Inflammatory macrophage (primary cell): ENCODE measurements around the gene REEP6.
"Not testable (repeated sequence)": the region's sequence is repeated elsewhere in the genome, so short reads cannot be mapped to it uniquely, and the experiment has no call there.

Experiments
- DNase-seq, 2 donors: peaks; one replicate each; pipeline ENCODE4 v3.0.0-alpha.2; 2020 to 2022

The REEP6 gene

DNA sequence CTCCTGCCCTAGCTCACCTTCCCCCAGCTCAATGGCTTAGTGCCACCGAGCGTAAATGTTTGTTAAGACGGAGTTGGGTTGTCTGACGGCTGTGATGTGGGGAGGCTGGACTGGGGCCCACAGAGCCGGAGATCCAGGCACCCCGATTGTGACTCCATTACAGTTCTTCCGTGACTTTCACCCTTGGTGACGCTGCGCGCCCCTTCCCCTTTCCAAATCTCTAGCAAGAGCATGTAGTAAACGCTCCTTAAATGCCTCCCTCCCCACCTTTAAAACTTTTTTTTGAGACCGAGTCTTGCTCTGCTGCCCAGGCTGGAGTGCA lies 829 bp downstream of the REEP6 start:
- DNase-seq, result no peak

DNA sequence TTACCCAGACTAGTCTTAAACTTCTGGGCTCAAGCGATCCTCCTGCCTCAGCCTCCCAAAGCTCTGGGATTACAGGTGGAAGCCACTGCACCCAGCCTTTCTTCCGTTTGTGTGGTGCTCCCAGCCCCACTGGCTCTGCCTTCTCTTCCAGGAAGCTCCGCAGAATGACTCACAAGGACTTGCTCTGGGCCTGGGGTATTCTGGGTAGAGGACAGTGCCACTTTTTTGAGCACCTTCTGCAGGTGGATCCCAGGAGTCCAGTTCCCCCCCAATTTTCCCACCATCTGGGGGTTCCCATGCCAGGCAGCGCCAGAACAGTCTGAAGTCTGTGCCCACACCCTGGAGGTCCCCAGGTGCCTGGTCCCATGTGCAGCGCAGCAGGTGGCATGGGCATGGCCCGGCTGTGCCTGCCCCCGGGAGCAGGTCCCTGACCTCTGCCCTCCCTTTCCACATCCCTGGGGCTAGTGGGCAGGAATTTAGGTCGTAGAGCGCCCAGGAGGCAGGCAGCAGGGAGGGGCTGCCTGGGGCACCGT lies 1.6 kb downstream of the REEP6 start:
- DNase-seq, result no peak

DNA sequence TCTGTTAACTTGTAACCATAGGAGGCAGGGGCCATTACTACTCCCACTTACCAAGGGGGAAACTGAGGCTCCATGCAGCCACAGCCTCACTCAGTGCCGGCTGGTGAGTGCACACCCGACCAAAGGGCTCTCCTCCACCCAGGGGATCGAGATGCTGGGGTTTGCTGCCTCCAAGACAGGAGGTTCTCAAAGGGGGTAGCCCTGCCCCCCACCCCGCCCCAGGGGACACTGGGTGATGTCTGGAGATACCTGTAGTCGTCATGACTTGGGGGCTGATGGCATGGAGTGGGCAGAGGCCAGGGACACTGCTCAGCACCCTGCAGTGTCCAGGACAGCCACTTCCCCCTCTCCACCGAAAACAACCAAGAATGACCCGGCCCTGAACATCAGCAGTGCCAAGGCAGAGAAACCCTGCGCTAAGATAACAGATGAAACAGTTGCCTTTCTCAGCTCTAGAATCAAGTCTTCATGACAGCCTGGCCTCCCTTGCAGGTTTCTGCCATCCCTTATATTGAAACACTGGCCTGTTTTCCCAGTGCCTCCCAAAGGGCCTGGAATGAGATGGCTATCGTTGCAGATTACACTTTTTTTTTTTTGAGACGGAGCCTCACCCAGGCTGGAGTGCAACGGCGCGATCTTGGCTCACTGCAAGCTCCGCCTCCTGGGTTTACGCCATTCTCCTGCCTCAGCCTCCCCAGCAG lies 3.3 kb downstream of the REEP6 start:
- DNase-seq, result no peak

DNA sequence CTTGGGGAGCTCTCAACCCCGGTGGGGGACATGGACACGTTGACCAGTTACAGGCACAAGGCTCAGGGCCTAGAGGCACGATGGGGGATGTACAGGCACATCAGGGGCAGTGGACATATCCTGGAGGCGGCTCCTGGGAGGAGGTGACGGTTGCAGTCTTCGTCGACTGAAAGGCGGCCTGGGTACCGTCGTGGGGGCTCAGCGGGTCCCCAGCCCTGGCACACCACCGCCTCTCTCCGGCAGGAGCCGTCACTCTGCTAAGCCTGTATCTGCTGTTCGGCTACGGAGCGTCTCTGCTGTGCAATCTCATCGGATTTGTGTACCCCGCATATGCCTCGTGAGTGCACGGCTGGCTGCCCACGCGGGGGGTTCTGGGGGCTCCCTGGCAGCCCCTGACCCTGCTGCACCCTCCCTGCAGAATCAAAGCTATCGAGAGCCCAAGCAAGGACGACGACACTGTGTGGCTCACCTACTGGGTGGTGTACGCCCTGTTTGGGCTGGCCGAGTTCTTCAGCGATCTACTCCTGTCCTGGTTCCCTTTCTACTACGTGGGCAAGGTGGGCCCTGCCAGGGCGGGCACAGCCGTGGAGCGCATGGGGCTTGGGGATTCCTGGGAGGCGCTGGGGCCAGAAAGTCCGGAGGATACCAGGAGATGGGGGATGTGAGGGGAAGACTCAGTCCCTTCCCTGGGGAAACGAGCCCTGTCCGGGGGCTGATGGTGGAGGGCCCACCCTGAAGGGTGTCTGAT lies 4.2 kb downstream of the REEP6 start:
- DNase-seq, result no peak

DNA sequence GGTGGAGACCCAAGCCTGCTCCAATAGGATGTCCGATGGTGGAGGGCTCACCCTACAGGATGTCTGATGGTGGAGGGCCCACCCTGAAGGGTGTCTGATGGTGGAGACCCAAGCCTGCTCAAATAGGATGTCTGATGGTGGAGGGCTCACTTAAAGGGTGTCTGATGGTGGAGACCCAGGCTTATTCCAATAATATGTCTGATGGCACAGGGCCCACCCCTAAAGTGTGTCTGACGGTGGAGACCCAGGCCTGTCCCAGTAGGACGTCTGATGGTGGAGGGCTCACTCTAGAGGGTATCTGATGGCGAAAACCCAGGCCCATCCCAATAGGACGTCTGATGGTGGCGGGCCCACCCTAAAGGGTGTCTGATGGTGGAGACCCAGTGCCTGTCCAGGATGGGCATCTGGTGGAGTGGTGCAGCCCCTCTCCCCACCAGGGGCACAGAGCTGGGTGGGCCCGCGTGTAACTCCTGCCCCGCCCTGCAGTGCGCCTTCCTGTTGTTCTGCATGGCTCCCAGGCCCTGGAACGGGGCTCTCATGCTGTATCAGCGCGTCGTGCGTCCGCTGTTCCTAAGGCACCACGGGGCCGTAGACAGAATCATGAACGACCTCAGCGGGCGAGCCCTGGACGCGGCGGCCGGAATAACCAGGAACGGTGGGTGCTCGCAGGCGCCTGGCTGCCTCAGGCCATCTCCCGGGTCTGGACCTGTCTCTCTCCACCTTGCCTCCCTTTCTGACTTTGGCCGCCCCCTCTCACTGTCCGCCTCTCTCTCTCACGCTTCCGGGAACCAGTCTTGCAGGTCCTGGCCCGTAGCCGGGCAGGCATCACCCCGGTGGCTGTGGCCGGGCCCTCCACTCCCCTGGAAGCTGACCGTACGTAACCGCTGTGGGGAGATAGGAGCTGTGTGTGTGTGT lies 5.1 kb downstream of the REEP6 start:
- DNase-seq, result no peak

DNA sequence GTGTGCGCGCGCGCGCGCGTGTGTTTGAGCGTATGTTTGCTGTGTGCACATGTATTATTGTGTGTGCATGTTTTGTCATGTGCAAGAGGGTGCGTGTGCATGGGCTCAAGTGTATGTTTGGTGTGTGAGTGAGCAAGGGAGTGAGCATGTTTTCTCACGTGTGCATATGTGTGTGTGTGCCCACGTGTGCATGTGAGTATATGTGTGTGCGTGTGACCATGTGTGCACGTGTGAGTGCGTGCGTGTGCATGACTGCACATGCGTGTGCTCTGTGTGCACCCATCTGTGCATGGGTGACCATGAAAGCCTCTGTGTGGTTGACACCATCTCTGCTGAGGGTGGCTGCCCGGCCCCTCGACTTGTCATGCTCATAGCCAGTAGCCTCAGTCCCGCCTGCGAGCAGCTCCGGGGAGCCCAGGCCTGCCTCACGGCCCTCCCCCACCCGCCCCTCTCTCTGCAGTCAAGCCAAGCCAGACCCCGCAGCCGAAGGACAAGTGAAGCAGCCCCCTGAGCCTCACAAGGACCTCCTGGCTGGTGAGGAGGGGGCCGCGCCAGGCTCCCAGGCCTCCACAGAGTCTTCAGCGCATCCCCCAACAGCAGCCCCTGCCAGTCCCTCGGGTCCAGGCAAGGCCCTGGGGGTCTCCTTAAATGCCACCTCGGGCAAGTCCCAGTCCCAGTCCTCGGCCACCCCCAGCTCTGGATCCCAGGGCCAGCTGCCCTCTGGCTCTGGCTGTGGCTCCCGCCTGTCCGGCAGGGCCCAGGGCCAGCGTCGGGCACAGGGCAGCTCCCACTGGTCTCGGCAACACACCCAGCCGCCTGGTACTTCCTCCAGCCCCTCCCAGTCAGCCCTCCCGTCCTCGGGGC lies 6.0 kb downstream of the REEP6 start:
- DNase-seq, result no peak

DNA sequence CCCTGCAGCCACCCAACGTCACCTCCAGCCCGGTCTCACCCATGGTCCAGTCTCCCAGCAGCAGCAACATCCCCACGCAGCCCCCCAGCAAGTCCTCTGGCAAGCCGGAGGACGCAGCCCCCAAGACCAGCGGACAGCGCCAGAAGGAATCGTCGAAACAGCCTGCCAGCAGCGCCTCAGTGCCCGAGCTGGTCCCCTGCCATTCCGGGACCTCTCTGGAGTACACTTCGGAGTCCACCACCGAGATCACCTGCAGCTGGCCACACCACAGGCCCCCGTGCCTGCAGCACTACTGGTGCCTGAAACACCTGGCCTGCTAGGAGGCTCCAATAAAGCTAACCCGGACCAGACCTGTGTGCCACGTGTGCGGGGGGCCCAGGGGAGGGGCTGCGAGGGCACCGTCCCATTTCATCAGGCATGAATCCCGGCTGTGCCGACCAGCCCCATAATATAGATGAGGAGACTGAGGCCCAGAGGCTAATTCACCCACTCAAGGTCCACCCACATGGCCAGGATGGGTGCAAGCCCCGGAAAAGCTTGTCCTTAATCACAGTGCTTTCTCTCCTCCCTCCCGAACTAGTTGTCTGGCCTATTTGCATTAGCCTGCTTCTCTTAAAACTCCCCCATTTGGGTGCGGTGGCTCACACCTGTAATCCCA lies 6.7 kb downstream of the REEP6 start:
- no peak for DNase-seq

DNA sequence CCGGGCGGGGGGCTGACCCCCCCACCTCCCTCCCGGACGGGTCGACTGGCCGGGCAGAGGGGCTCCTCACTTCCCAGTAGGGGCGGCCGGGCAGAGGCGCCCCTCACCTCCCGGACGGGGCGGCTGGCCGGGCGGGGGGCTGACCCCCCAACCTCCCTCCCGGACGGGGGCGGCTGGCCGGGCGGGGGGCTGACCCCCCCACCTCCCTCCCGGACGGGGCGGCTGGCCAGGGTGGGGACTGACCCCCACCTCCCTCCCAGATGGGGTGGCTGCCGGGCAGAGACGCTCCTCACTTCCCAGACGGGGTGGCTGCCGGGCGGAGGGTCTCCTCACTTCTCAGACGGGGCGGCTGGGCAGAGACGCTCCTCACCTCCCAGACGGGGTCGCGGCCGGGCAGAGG lies 8.2 kb downstream of the REEP6 start:
- DNase-seq, result not testable (repeated sequence)

DNA sequence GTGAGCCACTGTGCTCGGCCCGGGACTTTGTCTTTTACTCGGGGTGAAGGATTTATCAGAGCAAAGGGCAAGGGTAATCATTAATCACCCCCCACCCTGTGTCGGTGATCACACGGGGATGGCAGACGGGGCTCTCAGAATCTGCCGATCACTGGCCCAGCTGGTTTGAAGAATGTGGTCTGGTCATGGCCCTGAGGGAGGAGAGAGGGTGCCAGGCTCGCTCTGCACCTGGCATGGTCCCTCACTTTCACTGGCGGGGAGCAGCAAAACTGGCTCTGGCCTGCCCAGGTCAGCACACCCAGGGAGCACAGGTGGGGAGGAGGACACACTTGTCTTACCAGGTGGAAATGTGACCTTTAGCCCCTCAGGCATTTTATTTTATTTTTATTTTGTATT lies 10.2 kb downstream of the REEP6 start:
- no peak for DNase-seq

DNA sequence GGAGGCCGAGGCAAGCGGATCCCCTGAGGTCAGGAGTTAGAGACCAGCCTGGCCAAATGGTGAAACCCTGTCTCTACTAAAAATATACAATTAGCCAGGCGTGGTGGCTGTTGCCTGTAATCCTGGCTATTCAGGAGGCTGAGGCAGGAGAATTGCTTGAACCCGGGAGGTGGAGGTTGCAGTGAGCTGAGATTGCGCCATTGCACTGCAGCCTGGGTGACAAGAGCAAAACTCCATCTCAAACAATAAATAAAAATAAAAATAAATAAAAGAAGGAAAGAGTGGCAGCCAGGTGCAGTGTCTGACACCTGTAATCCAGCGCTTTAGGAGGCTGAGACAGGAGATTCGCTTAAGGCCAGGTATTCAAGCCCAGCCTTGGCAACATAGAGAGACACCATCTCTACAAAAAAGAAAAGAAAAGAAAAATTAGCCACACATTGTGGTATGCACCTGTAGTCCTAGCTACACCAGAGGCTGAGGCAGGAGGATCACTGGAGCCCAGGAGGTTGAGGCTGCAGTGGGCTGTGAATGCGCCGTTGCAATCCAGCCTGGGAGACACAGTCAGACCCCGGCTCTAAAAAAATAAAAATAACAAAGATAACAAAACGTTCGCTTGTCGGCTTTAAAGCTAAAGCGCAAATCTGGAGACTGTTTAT lies 11.6 kb downstream of the REEP6 start:
- no peak for DNase-seq

DNA sequence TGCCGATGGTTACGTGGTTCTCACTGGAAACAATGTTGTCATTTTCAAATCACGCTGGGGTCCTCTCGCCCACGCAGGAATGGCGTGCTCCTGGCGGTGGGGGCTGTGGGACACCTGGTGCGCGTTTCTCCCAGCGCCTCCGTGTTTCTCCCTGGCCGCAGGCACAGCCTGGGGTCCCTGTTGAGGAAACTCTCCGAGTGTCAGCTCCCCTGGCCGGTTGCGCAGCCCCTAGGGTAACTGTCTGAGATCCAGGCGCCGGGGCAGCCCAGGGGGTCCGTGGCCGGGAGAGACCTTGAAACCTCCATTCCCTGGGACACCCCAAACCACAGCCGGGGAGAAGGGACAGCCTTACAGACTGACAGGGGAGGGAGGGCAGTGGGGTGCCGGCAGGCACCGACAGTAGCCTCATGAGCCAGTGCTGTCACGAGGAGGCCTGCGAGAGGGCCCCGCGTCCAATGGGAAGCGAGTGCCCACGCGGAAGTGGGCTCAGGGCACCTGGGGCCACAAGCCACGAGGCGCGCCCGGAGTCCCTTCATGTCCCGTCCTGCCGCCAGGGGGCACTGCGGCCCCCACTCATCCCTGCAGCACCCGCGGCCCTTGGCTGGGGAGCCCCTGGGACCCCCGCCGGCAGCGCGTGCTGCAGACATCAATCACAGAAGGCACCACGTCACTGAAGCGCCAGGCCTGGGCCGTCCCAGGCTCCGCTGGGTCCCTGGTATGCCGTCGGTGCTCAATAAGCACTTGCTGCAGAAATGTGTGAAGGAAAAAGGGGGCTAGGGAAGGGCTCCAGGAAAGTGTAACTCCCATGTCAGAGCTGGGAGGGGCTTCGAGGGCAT lies 12.3 kb downstream of the REEP6 start:
- peak; percentile 58 to 79 for DNase-seq

DNA sequence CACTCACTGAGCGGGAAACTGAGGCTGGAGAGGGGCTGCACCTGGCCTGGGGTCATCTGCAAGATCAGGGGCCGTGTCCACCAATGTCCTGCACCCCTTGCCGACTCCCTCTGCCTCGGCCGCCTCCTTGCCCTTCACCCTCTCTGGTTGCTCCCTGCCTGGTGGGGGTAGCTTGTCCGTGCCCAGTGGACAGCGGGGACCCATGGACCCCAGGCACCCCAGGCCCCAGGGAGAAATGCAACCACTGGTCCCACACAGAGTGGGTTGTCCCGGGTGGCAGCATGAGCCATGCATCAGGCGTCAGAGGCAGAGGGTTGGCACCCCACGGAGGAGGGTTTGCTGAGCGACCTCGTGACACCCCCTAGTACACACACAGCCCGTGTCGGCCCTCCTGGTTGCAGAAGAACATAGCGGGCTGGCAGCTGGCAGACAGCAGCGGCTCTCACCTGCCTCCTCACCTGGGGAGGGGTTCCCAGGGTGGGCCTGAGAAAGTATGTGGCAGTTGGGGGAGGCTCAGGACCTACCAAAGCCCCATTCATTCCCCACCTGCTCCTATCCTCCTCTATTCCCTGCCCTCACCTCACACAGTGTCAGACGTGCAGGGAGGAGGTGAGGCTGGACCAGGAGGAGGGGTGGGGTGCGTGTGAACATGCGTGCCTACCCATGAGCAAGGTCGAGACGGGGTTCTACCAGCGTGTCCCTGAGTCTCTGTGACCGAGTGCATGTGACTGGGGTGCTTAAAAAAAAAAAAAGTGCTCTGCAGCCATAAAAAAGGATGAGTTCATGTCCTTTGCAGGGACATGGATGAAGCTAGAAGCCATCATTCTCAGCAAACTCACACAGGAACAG lies 13.2 kb downstream of the REEP6 start:
- DNase-seq, result no peak

DNA sequence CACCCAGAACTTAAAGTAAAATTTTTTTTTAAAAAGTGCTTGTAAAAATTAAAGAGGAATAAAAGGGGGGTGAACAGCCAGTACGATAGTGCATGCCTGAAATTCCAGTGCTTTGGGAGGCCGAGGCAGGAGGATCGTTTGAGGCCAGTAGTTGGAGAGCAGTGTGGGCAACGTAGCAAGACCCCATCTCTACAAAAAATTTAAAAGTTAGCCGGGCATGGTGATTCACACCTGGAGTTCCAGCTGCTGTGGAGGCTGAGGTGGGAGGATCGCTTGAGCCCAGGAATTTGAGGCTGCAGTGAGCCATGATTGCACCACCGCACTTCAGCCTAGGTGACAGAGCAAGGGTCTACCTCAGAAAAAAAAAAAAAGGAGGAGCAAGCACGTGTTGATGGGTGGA lies 14.0 kb downstream of the REEP6 start:
- DNase-seq, result no peak

DNA sequence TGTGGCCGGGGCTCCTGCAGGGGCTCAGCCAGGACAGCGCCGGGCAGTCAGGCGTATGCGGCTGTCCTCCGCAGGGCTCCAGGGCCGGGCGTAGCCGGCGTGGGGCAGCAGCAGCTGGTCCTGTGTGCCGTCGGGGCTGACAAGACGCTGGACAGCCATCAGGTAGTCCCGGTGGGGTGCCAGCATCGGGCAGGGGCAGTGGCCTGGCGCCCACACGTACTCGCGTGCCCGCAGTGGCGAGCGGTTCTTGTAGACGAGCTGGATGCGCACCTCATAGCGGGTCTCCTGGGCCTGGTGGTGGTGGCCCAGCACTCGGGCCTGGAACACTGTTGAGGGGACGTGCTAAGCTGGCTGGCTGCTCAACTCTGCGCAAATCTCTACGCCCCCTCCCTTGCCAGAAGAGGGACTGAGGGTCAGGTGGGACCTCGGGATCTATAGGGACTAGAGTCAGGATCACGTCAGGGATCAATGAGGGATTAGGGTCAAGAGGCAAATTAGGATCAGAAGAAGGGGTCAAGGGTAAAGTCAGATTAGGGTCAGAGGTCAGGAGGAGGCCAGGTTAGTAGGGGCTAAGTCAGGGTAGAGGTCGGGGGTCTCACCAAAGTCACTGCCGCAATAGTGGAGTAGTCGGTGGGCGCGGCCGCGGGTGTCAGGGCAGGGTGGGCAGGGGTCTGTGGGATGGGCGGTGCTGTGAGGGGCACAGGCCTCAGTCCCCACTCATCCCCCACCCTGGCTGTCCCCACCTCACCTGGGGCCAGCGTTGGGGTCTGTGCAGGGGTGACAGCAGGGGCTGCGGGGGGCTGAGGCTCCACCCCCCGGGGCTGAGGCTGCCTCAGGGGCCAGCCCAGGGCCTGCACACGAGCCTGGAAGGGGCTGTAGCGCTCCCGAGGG lies 15.3 kb downstream of the REEP6 start:
- DNase-seq, result no peak

DNA sequence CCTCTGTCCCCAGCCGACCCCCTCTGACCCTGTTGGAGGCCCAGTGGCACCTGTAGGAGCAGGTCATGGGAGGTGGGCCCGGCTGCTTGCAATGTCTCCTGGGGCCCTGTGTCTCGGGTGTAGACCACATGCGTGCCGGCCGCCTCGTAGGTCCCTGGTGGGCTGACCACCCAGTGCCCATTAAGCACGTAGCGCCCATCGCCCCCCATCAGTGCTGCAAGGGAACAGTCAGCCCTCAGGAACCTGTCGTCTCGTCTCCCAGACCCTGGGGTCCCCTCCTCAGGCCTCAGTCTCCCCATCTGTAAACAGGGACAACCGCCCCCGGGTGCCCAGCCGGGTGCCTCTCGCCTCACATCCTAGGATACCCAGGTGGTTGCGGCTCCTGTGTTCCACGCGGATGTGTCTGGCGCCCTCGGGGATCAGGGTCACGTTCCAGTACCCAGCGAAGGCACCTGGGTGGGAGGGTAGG lies 16.2 kb downstream of the REEP6 start:
- DNase-seq, result no peak

DNA sequence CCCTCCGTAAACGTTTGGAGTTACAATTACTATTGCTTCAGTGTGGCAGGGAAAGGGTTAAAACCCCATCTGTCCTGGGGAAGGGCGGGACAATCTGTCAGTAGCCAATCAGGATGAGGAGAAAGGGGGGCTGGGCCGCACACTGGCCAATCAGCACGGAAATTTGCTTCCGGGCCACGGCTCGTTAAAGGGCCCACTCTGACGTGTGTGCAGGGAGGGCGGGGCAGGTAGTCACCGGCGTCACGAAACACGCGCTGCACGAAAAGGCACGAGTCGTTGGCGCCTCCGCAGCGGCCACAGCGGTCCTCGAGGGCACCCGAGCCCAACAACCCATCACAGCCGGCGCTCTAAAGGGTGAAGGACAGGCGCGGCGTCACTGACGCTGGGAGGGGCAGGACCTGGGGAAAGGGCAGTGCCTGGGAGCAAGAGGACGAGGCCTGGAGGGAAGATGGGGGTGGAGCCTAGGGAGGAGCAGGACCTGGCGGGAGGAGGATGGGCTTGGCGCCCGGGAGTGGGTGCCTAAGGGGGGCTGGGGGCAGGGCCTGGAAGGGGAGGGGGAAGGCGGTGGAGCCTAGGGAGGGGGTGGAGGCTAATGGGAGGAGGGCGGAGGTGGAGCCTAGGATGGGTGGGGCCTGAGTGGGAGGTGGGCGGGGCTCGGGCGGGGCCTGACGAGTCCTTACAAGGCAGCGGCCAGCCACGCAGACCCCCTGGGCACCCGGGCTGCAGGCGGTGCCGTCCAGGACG lies 17.0 kb downstream of the REEP6 start:
- peak; percentile 88 for DNase-seq

DNA sequence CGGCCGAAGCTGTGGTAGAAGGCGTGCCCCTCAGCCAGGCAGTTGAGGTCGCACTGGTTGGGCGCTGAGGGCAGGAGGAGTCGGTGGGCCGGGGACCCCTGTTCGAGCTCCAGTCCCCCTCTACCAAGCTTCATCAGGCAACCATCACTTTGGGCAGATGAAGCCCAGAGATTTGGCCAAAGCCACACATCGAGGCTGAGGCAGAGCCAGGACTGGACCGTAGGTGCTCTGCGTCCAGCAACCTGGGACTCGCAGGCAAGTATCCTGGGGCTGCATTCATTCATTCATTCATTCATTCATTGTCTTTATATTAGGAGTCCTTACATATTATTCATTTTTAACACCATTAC lies 17.5 kb downstream of the REEP6 start:
- no peak for DNase-seq
